Mammary epithelial cell (primary cell): ENCODE data around the gene IFT172.

Source experiments
- CTCF ChIP-seq, 2 donors: IDR thresholded peaks in 1 of 2; conservative IDR thresholded peaks in 1 of 2; 2 replicates each; pipeline ENCODE4 v1.5.1; 2011 to 2012; ENCODE audit warnings: inconsistent platforms in 2 of 2, low read length in 2 of 2, mild to moderate bottlenecking in 2 of 2, control low read depth in 1 of 2, low read depth in 1 of 2; ENCODE audit not compliant: insufficient read depth in 1 of 2; ENCODE audit errors: extremely low read depth in 1 of 2
- EZH2 ChIP-seq: IDR thresholded peaks from 2 replicates; pipeline ENCODE4 v1.6.1; 2012; ENCODE audit warnings: low read length, inconsistent platforms, borderline replicate concordance

GRCh38 chr2:27506587-27506986 lies 17.0 kb upstream of the IFT172 start:
- TF ChIP-seq CTCF (conservative IDR thresholded peaks at IDR 0.05 in 1 of 2, IDR thresholded peaks at IDR 0.05 in 1 of 2; ENCODE audit: extremely low read depth in 1 of 2, insufficient read depth in 1 of 2, low read depth in 1 of 2, low read length in 2 of 2) (no peak), EZH2 (no peak)
